ENCODE measurements around the gene TRNT1. TPM values are rescaled to one million over a fixed set of nuclear protein-coding genes. Genes with fewer than 3 reads are reported as not detected.

The TRNT1 gene
- total RNA-seq, 1 donor from 2014 or later = 12.1 TPM

DNA sequence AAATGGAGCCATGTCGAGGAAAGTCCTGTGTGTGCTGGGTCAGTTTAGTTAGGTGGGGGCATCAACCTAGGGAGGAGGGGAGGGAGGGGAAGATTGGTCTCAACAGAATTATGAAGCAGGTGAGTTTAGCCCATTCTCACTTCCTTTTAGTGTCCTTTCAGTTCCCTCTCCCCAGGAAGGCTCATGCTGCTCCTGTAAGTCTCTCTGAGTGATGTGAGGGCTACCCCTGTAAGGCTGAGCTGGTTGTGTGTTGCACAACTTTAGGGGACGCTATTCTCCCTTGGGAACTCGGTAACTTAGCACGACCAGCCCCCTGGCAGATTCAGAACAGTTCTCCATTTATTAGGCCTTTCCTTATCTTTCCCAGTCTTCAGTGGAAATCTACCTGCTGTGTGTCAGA lies 37.7 kb upstream of the TRNT1 start:
- no peak for DNase-seq (ENCODE audit: low spot score)
- H3K27me3 Mint-ChIP-seq (ENCODE audit: unreplicated experiment) = peaks cover 12% of the 10 kb centered on the region
- no peaks in the 10 kb centered on the region for H3K4me1 Mint-ChIP-seq (ENCODE audit: unreplicated experiment)
- no peak overlapping the region for H3K4me3 Mint-ChIP-seq (ENCODE audit: unreplicated experiment)
- H3K9me3 Mint-ChIP-seq (ENCODE audit: unreplicated experiment) = peaks cover 55% of the 10 kb centered on the region
- H3K27ac Mint-ChIP-seq (ENCODE audit: unreplicated experiment) = no peak overlapping the region
- TF ChIP-seq CTCF (IDR thresholded peaks at IDR 0.05; ENCODE audit: unreplicated experiment) = no peak
- H3K36me3 Mint-ChIP-seq (ENCODE audit: low read depth, unreplicated experiment) = peaks cover 15% of the 10 kb centered on the region

GRCh38 chr3:3097958-3098357 lies 28.8 kb upstream of the TRNT1 start:
- Mint-ChIP-seq H3K4me3 (ENCODE audit: unreplicated experiment) (no peak overlapping the region), H3K27me3 (ENCODE audit: unreplicated experiment) (no peaks in the 10 kb centered on the region), H3K36me3 (ENCODE audit: low read depth, unreplicated experiment) (peaks cover 5% of the 10 kb centered on the region), H3K27ac (ENCODE audit: unreplicated experiment) (no peak overlapping the region), H3K4me1 (ENCODE audit: unreplicated experiment) (no peaks in the 10 kb centered on the region), H3K9me3 (ENCODE audit: unreplicated experiment) (peaks cover 26% of the 10 kb centered on the region)
- TF ChIP-seq CTCF (IDR thresholded peaks at IDR 0.05; ENCODE audit: unreplicated experiment) = no peak
- DNase-seq (ENCODE audit: low spot score) = no peak

DNA sequence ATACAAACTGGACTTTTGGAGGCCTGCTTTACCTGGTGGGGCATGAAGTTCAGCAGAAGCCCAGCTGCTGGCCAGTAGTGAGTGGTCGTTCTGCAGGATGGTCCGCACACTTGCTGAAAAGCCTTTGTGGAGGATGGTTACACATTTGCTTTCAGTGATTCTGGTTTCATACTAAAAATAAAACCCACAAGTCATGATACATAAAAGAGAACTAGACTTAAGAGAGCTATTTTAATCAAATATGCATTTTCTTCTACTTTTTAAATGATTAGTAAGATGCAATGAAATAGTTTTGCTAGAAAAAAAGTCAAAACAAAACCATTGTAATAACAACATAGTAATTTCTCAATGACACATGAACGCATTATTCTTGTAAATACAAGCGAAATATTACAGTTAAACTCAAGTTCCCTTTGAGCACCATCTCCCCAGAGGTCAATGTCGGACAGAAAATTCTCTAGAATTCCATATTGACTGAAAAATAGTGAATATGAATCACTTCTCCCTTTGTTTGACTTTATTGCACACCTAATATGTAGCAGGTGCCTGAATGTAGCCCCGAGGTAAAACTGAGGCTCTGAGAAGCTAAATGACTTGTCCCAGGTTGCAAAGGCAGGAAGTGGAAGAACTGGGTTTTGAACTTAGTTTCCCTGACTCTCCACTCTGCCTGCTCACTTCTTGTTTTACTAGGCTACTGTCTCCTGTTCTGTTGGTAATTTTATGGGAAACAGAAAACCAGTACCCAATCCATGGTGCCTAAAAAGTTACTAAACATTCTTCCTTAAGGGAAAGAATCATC lies 24.9 kb upstream of the TRNT1 start:
- Mint-ChIP-seq H3K27me3 (ENCODE audit: unreplicated experiment) (no peaks in the 10 kb centered on the region), H3K36me3 (ENCODE audit: low read depth, unreplicated experiment) (peaks cover 3% of the 10 kb centered on the region), H3K9me3 (ENCODE audit: unreplicated experiment) (peaks cover 22% of the 10 kb centered on the region), H3K27ac (ENCODE audit: unreplicated experiment) (no peak overlapping the region), H3K4me3 (ENCODE audit: unreplicated experiment) (no peak overlapping the region), H3K4me1 (ENCODE audit: unreplicated experiment) (no peaks in the 10 kb centered on the region)
- no peak for TF ChIP-seq CTCF (IDR thresholded peaks at IDR 0.05; ENCODE audit: unreplicated experiment)
- DNase-seq (ENCODE audit: low spot score) = no peak

DNA sequence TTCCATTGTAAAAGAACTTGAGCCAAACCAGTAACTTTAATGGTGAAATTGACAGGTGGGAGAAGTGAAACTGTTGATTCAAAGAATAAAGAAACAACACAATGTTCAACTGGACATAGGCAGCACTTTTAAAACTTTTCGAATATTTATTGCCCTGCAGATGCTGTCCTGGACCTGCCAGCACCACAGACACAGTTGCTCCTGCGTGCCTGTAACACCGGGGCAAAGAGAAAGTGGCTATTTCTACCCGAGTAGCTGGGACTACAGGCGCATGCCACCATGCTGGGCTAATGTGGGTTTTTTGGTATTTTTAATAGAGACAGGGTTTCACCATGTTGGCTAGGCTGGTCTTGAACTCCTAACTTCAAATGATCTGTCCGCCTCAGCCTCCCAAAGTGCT lies 24.0 kb upstream of the TRNT1 start:
- no peak overlapping the region for H3K4me3 Mint-ChIP-seq (ENCODE audit: unreplicated experiment)
- peaks cover 17% of the 10 kb centered on the region for H3K9me3 Mint-ChIP-seq (ENCODE audit: unreplicated experiment)
- H3K27ac Mint-ChIP-seq (ENCODE audit: unreplicated experiment) = no peak overlapping the region
- no peaks in the 10 kb centered on the region for H3K36me3 Mint-ChIP-seq (ENCODE audit: low read depth, unreplicated experiment)
- H3K4me1 Mint-ChIP-seq (ENCODE audit: unreplicated experiment) = no peaks in the 10 kb centered on the region
- no peak for TF ChIP-seq CTCF (IDR thresholded peaks at IDR 0.05; ENCODE audit: unreplicated experiment)
- no peaks in the 10 kb centered on the region for H3K27me3 Mint-ChIP-seq (ENCODE audit: unreplicated experiment)
- no peak for DNase-seq (ENCODE audit: low spot score)

- H3K4me3 Mint-ChIP-seq (ENCODE audit: unreplicated experiment) = no peak overlapping the region
- no peak overlapping the region for H3K27ac Mint-ChIP-seq (ENCODE audit: unreplicated experiment)
- no peak for TF ChIP-seq CTCF (IDR thresholded peaks at IDR 0.05; ENCODE audit: unreplicated experiment)
- no peaks in the 10 kb centered on the region for H3K4me1 Mint-ChIP-seq (ENCODE audit: unreplicated experiment)
- no peak for DNase-seq (ENCODE audit: low spot score)
- H3K9me3 Mint-ChIP-seq (ENCODE audit: unreplicated experiment) = peaks cover 27% of the 10 kb centered on the region
- no peaks in the 10 kb centered on the region for H3K36me3 Mint-ChIP-seq (ENCODE audit: low read depth, unreplicated experiment)
- no peaks in the 10 kb centered on the region for H3K27me3 Mint-ChIP-seq (ENCODE audit: unreplicated experiment)
Observed at GRCh38 chr3:3105246-3105645, 21.5 kb upstream of the TRNT1 start.
